Nephron progenitor cell (in vitro differentiated cells): ENCODE measurements around the gene PCDHGA6.

Source experiments
- DNase-seq: peaks from one replicate; pipeline ENCODE4 v3.0.0; 2021
- H3K27ac Mint-ChIP-seq: 2 replicates; pipeline ENCODE4 v1.8.0; 2021; ENCODE audit warnings: mild to moderate bottlenecking, moderate library complexity, mixed read lengths
- H3K27me3 Mint-ChIP-seq: 2 replicates; pipeline ENCODE4 v1.8.0; 2021; ENCODE audit warnings: mild to moderate bottlenecking, low read depth, mixed read lengths; ENCODE audit not compliant: poor library complexity
- H3K36me3 Mint-ChIP-seq: 2 replicates; pipeline ENCODE4 v1.8.0; 2021; ENCODE audit warnings: low read depth, mixed read lengths
- H3K4me1 Mint-ChIP-seq: 2 replicates; pipeline ENCODE4 v1.8.0; 2021; ENCODE audit warnings: mixed read lengths
- H3K4me3 Mint-ChIP-seq: 2 replicates; pipeline ENCODE4 v1.8.0; 2021; ENCODE audit warnings: mild to moderate bottlenecking, moderate library complexity, mixed read lengths
- H3K9me3 Mint-ChIP-seq: 2 replicates; pipeline ENCODE4 v1.8.0; 2021; ENCODE audit warnings: mild to moderate bottlenecking, moderate library complexity, mixed read lengths
- CTCF ChIP-seq: fragments of 200-600 bp; sonication (generic); IDR thresholded peaks from 2 replicates; pipeline ENCODE4 v1.5.0; 2021; ENCODE audit warnings: antibody characterized with exemption

The PCDHGA6 gene

DNA sequence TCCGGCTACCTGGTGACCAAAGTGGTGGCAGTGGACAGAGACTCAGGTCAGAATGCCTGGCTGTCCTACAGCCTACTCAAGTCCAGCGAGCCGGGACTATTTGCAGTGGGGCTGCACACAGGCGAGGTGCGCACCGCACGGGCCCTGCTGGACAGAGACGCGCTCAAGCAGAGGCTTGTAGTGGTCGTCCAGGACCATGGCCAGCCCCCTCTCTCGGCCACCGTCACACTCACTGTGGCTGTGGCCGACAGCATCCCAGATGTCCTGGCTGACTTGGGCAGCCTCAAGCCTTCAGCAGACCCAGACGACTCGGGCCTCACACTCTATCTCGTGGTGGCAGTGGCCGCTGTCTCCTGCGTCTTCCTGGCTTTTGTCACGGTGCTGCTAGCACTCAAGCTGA, 16.7 kb upstream of the PCDHGA6 start:
- no peaks in the 10 kb centered on the region for H3K4me1 Mint-ChIP-seq
- no peaks in the 10 kb centered on the region for H3K27me3 Mint-ChIP-seq
- no peak overlapping the region for H3K27ac Mint-ChIP-seq
- TF ChIP-seq CTCF = no peak
- DNase-seq = no peak
- H3K4me3 Mint-ChIP-seq = no peak overlapping the region
- H3K9me3 Mint-ChIP-seq = peaks cover 92% of the 10 kb centered on the region
- H3K36me3 Mint-ChIP-seq = peaks cover 55% of the 10 kb centered on the region

- Mint-ChIP-seq H3K9me3 (peaks cover 92% of the 10 kb centered on the region), H3K36me3 (peaks cover 57% of the 10 kb centered on the region), H3K27ac (peak within 1 kb of the TSS; percentile 36), H3K4me1 (no peaks in the 10 kb centered on the region), H3K4me3 (peak within 1 kb of the TSS; percentile 28), H3K27me3 (no peaks in the 10 kb centered on the region)
- DNase-seq = no peak
- TF ChIP-seq CTCF = peak; percentile 15
These were observed 13.8 kb upstream of the PCDHGA6 start, which contains the start of gene PCDHGB2 for GRCh38 chr5:141359790-141360426. PCDHGB2 (plus strand) TSS chr5:141359994; CDS start chr5:141360136, 142 bp downstream.

GRCh38 chr5:141360685-141361084, 13.0 kb upstream of the PCDHGA6 start:
- no peak for DNase-seq
- H3K36me3 Mint-ChIP-seq = peaks cover 60% of the 10 kb centered on the region
- H3K27me3 Mint-ChIP-seq = no peaks in the 10 kb centered on the region
- no peaks in the 10 kb centered on the region for H3K4me1 Mint-ChIP-seq
- H3K4me3 Mint-ChIP-seq = no peak overlapping the region
- H3K9me3 Mint-ChIP-seq = peaks cover 92% of the 10 kb centered on the region
- peak overlapping the region; percentile 36 for H3K27ac Mint-ChIP-seq
- TF ChIP-seq CTCF = no peak

GRCh38 chr5:141362719-141363118, 11.0 kb upstream of the PCDHGA6 start:
- Mint-ChIP-seq H3K4me3 (no peak overlapping the region), H3K9me3 (peaks cover 93% of the 10 kb centered on the region), H3K4me1 (no peaks in the 10 kb centered on the region), H3K36me3 (peaks cover 50% of the 10 kb centered on the region), H3K27ac (no peak overlapping the region), H3K27me3 (no peaks in the 10 kb centered on the region)
- no peak for DNase-seq
- no peak for TF ChIP-seq CTCF

DNA sequence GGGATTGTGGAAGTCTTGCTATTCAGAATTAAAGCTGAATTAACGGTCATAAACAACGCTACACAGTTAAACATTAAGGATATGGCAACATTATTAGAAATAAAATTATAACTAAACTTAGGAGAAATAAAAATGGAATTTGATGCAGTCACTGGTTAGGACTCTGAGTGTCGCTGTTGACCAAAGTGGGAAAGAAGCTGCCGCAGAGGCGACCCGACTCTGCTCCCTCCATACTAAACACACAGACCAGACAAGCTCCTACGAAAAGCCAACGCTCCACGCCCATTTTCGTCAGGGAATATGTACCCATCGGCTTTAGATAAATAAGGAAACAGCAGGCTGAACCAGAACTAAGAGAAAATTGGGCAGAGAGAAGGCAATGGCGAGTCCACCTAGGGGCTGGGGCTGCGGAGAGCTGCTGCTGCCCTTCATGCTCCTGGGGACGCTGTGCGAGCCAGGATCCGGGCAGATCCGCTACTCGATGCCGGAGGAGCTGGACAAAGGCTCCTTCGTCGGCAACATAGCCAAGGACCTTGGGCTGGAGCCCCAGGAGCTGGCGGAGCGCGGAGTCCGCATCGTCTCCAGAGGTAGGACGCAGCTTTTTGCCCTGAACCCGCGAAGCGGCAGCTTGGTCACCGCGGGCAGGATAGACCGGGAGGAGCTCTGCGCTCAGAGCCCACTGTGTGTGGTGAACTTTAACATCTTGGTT, 9.6 kb upstream of the PCDHGA6 start, which contains the start of gene PCDHGA5:
TSS of gene PCDHGA5 (plus strand) at position 211 of the 709 bp plus-strand sequence. CDS start at position 380, 169 bp downstream.
- H3K4me1 Mint-ChIP-seq = no peaks in the 10 kb centered on the region
- H3K27ac Mint-ChIP-seq = no peak within 1 kb of the TSS
- peaks cover 46% of the 10 kb centered on the region for H3K36me3 Mint-ChIP-seq
- no peak within 1 kb of the TSS for H3K4me3 Mint-ChIP-seq
- no peak for DNase-seq
- TF ChIP-seq CTCF = no peak
- H3K27me3 Mint-ChIP-seq = no peaks in the 10 kb centered on the region
- H3K9me3 Mint-ChIP-seq = peaks cover 93% of the 10 kb centered on the region
